Metanephros (tissue), 1 donor: Measurements from ENCODE around the gene EMC6. TPM values are rescaled to one million over a fixed set of nuclear protein-coding genes. Genes with fewer than 3 reads are reported as not detected.

Experiments
- total RNA-seq: library from RNA; depleted of rRNA; stranded (reverse); fragments of >200 nt; gene quantifications from one replicate; pipeline ENCODE4 v1.2.3, GENCODE V29; 2014

EMC6 gene
- 18.6 TPM for total RNA-seq

GRCh38 chr17:3668279-3669084 is at the start of gene EMC6, which contains the start of gene TAX1BP3:
EMC6 (plus strand) TSS chr17:3668812; CDS start chr17:3669147, 335 bp downstream.
TAX1BP3 (minus strand) TSS chr17:3668578; CDS start chr17:3668526, 52 bp downstream.

GRCh38 chr17:3636154-3636907 is 32.3 kb upstream of the EMC6 start, which contains the start of the genes CTNS and SHPK:
CTNS (plus strand) TSS chr17:3636760; CDS start chr17:3640207, 3,447 bp downstream.
SHPK (minus strand) TSS chr17:3636250; CDS start chr17:3636219, 31 bp downstream.

DNA sequence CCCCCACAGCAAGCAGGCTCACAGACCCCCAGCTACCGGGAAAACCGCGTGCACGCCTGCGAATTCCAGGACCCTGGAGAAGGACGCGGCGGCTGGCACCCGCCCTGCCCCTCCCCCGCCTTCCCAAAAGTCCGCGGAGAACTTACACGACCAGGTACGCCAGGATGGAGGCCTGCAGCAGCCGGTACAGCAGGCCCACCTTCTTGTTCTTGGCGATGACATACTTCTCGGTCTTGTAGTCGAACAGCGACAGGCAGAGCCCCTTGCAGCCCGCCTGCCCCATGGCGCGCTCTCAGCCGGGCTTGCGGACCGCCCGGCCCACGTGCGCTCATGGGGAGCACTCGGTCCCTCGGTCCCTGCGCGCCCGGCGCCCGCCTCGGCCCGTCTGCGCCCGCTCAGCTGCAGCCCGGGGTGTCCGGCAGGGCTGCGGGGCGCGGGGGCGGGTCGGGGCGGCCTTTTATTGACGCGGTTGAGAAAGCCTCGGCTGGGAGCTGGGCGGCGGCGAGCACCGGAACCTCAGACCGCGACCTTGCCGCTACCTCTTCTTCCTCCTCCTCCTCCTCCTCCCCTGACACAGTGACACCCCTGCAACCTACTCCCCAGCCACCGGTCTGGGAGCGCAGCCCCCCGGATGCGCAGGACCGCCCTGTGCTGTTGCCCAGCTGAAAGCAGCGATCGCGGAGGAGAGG is 27.3 kb downstream of the EMC6 start, which contains the start of gene P2RX5:
P2RX5 (minus strand) TSS at position 433 of the 689 bp plus-strand sequence; CDS start at position 283, 150 bp downstream.

Other genes starting within 250 kb of the EMC6 start
- not detected for gene OR1E2, start 235.0 kb upstream of the EMC6 start, total RNA-seq
- gene SPATA22, start 197.0 kb upstream of the EMC6 start, total RNA-seq, result 0.35 TPM
- 19.1 TPM for gene ASPA, start 192.8 kb upstream of the EMC6 start, total RNA-seq
- gene TRPV3, start 111.0 kb upstream of the EMC6 start, total RNA-seq, result 0.64 TPM
- gene TRPV1, start 59.4 kb upstream of the EMC6 start, total RNA-seq, result 11.6 TPM
- 22.8 TPM for gene SHPK, start 32.6 kb upstream of the EMC6 start, total RNA-seq
- 20.3 TPM for gene CTNS, start 32.1 kb upstream of the EMC6 start, total RNA-seq
- gene TAX1BP3, start 234 bp upstream of the EMC6 start, total RNA-seq, result 77.0 TPM
- 5.4 TPM for gene P2RX5, start 27.3 kb downstream of the EMC6 start, total RNA-seq
- gene HASPIN, start 55.1 kb downstream of the EMC6 start, total RNA-seq, result 4.2 TPM
- gene ITGAE, start 132.4 kb downstream of the EMC6 start, total RNA-seq, result 14.5 TPM
- gene NCBP3, start 177.4 kb downstream of the EMC6 start, total RNA-seq, result 32.3 TPM
- gene CAMKK1, start 224.2 kb downstream of the EMC6 start, total RNA-seq, result 3.5 TPM
- gene P2RX1, start 247.7 kb downstream of the EMC6 start, total RNA-seq, result 4.3 TPM